Cardiac fibroblast (primary cell): ENCODE data around the gene ULK4.

Experiments
- DNase-seq, 2 donors: peaks; one replicate each; pipeline versions ENCODE4 v3.0.0 to v3.0.0-alpha.2; 2010; ENCODE audit warnings: low read depth in 2 of 2
- H3K4me3 ChIP-seq, 2 donors: replicated peaks in 1 of 2; 1 replicate in 1 of 2; 2 replicates in 1 of 2; pipeline ENCODE4 v1.5.1; 2011; ENCODE audit warnings: low read depth in 2 of 2, low read length in 2 of 2, mild to moderate bottlenecking in 2 of 2, moderate library complexity in 1 of 2
- CTCF ChIP-seq: IDR thresholded peaks from one replicate; pipeline ENCODE4 v1.5.1; 2011; ENCODE audit warnings: low read depth, mild to moderate bottlenecking, low read length, inconsistent platforms

ULK4 gene

GRCh38 chr3:41210966-41211365, 750.9 kb downstream of the ULK4 start:
- no peak overlapping the region for H3K4me3 ChIP-seq
- no peak for DNase-seq
- no peak for TF ChIP-seq CTCF

GRCh38 chr3:41209646-41210045, 752.3 kb downstream of the ULK4 start:
- no peak for TF ChIP-seq CTCF
- no peak for DNase-seq
- H3K4me3 ChIP-seq: no peak overlapping the region

- no peak overlapping the region for H3K4me3 ChIP-seq
- TF ChIP-seq CTCF: no peak
- DNase-seq: no peak
Observed at GRCh38 chr3:41208507-41209220, 753.2 kb downstream of the ULK4 start.

- H3K4me3 ChIP-seq: no peak overlapping the region
- TF ChIP-seq CTCF: no peak
- DNase-seq: no peak
Observed at GRCh38 chr3:41207355-41207754, 754.5 kb downstream of the ULK4 start.

GRCh38 chr3:41205591-41205990, 756.3 kb downstream of the ULK4 start:
- no peak for DNase-seq
- no peak for TF ChIP-seq CTCF
- H3K4me3 ChIP-seq: no peak overlapping the region

- no peak overlapping the region for H3K4me3 ChIP-seq
- TF ChIP-seq CTCF: no peak
- no peak for DNase-seq
Observed at GRCh38 chr3:41204369-41204768, 757.5 kb downstream of the ULK4 start.
